ENCODE data around the gene MAP2K7.

The MAP2K7 gene

GRCh38 chr19:7867092-7867844 is 36.4 kb upstream of the MAP2K7 start:
- DNase-seq (ENCODE audit: low read depth), result no peak

GRCh38 chr19:7868326-7868670 is 35.4 kb upstream of the MAP2K7 start:
- no peak for DNase-seq (ENCODE audit: low read depth)

GRCh38 chr19:7868671-7869452 is 34.8 kb upstream of the MAP2K7 start:
- peak; percentile 55 for DNase-seq (ENCODE audit: low read depth)

- no peak for DNase-seq (ENCODE audit: low read depth)
These were observed 34.2 kb upstream of the MAP2K7 start for GRCh38 chr19:7869453-7869909.

GRCh38 chr19:7869910-7870511 is 33.7 kb upstream of the MAP2K7 start:
- DNase-seq (ENCODE audit: low read depth), result peak; percentile 2

GRCh38 chr19:7870571-7871436 is 32.9 kb upstream of the MAP2K7 start:
- peak; percentile 2 for DNase-seq (ENCODE audit: low read depth)

- peak; percentile 69 for DNase-seq (ENCODE audit: low read depth)
These were observed 32.0 kb upstream of the MAP2K7 start for GRCh38 chr19:7871437-7872305.

GRCh38 chr19:7872306-7873204 is 31.1 kb upstream of the MAP2K7 start:
- no peak for DNase-seq (ENCODE audit: low read depth)

- no peak for DNase-seq (ENCODE audit: low read depth)
These were observed 30.2 kb upstream of the MAP2K7 start for GRCh38 chr19:7873304-7874075.

- DNase-seq (ENCODE audit: low read depth), result no peak
These were observed 29.4 kb upstream of the MAP2K7 start, which contains the start of gene PRR36 for GRCh38 chr19:7874076-7874896. PRR36 (minus strand) TSS chr19:7874390; CDS start chr19:7873689, 701 bp downstream.

GRCh38 chr19:7874897-7875273 is 28.8 kb upstream of the MAP2K7 start:
- DNase-seq (ENCODE audit: low read depth), result no peak

- DNase-seq (ENCODE audit: low read depth), result no peak
These were observed 26.3 kb upstream of the MAP2K7 start for GRCh38 chr19:7877249-7877836.

- no peak for DNase-seq (ENCODE audit: low read depth)
These were observed 24.4 kb upstream of the MAP2K7 start for GRCh38 chr19:7879111-7879807.

GRCh38 chr19:7879836-7880235 is 23.8 kb upstream of the MAP2K7 start:
- DNase-seq (ENCODE audit: low read depth), result no peak

GRCh38 chr19:7881910-7882309 is 21.8 kb upstream of the MAP2K7 start:
- no peak for DNase-seq (ENCODE audit: low read depth)

- no peak for DNase-seq (ENCODE audit: low read depth)
These were observed 20.6 kb upstream of the MAP2K7 start for GRCh38 chr19:7883105-7883504.

Data from HS-27A (cell line).